H9 (cell line): ENCODE data around the gene IDH3B. TPM values are rescaled to one million over a fixed set of nuclear protein-coding genes. Genes with fewer than 3 reads are reported as not detected.

Source experiments
- DNase-seq: peaks from one replicate; pipeline ENCODE4 v3.0.0-alpha.2; 2017
- H2AFZ ChIP-seq: one replicate; pipeline ENCODE4 v1.6.1; 2013; ENCODE audit warnings: mild to moderate bottlenecking, low read length, control low read depth, moderate library complexity
- H2AK5ac ChIP-seq: 2 replicates; pipeline ENCODE4 v1.6.1; 2013; ENCODE audit warnings: low read length, control low read depth, mixed read lengths; ENCODE audit not compliant: insufficient read length
- H2BK120ac ChIP-seq: one replicate; pipeline ENCODE4 v1.6.1; 2013; ENCODE audit warnings: low read depth, mild to moderate bottlenecking, low read length, control low read depth, inconsistent platforms; ENCODE audit not compliant: poor library complexity, severe bottlenecking
- H2BK12ac ChIP-seq: 2 replicates; pipeline ENCODE4 v1.6.1; 2013; ENCODE audit warnings: low read length, control low read depth, mixed read lengths, low read depth; ENCODE audit not compliant: insufficient read length
- H2BK15ac ChIP-seq: 2 replicates; pipeline ENCODE4 v1.6.1; 2013; ENCODE audit warnings: low read depth, low read length, control low read depth
- H2BK20ac ChIP-seq: one replicate; pipeline ENCODE4 v1.6.1; 2013; ENCODE audit warnings: low read depth, mild to moderate bottlenecking, low read length, control low read depth, inconsistent platforms; ENCODE audit not compliant: poor library complexity, severe bottlenecking
- H2BK5ac ChIP-seq: 2 replicates; pipeline ENCODE4 v1.6.1; 2013; ENCODE audit warnings: low read length, control low read depth, mixed read lengths; ENCODE audit not compliant: insufficient read length
- H3K14ac ChIP-seq: 2 replicates; pipeline ENCODE4 v1.6.1; 2013; ENCODE audit warnings: low read length, control low read depth; ENCODE audit not compliant: insufficient read depth
- H3K18ac ChIP-seq: 2 replicates; pipeline ENCODE4 v1.6.1; 2013; ENCODE audit warnings: low read depth, mild to moderate bottlenecking, mixed read lengths, low read length, control low read depth; ENCODE audit not compliant: insufficient read length
- H3K23ac ChIP-seq: 2 replicates; pipeline ENCODE4 v1.6.1; 2013; ENCODE audit warnings: low read length, control low read depth, mixed read lengths, low read depth; ENCODE audit not compliant: insufficient read length
- H3K23me2 ChIP-seq: 2 replicates; pipeline ENCODE4 v1.6.1; 2013; ENCODE audit warnings: low read depth, mild to moderate bottlenecking, mixed read lengths, low read length, control low read depth; ENCODE audit not compliant: insufficient read length, poor library complexity, severe bottlenecking
- H3K27ac ChIP-seq: 2 replicates; pipeline ENCODE4 v1.5.1; 2013; ENCODE audit warnings: low read length, control low read depth, mixed read lengths, low read depth; ENCODE audit not compliant: insufficient read length
- H3K27me3 ChIP-seq: 2 replicates; pipeline ENCODE4 v1.6.1; 2013; ENCODE audit warnings: low read length, control low read depth, inconsistent platforms; ENCODE audit not compliant: insufficient read depth
- H3K4ac ChIP-seq: 2 replicates; pipeline ENCODE4 v1.6.1; 2013; ENCODE audit warnings: low read depth, mild to moderate bottlenecking, control low read depth, inconsistent platforms, low read length, moderate library complexity
- H3K4me1 ChIP-seq: 2 replicates; pipeline ENCODE4 v1.6.1; 2013; ENCODE audit warnings: low read length, control low read depth, inconsistent platforms; ENCODE audit not compliant: insufficient read depth
- H3K4me2 ChIP-seq: 2 replicates; pipeline ENCODE4 v1.6.1; 2013; ENCODE audit warnings: low read length, control low read depth, mixed read lengths; ENCODE audit not compliant: insufficient read length, insufficient read depth
- H3K56ac ChIP-seq: 2 replicates; pipeline ENCODE4 v1.6.1; 2013; ENCODE audit warnings: low read depth, mild to moderate bottlenecking, mixed read lengths, low read length, control low read depth; ENCODE audit not compliant: insufficient read length
- H3K79me1 ChIP-seq: 2 replicates; pipeline ENCODE4 v1.6.1; 2013; ENCODE audit warnings: low read depth, mild to moderate bottlenecking, moderate library complexity, low read length, control low read depth, inconsistent platforms; ENCODE audit not compliant: insufficient read depth, poor library complexity, severe bottlenecking
- H3K79me2 ChIP-seq: 2 replicates; pipeline ENCODE4 v1.6.1; 2013; ENCODE audit warnings: low read length, control low read depth, inconsistent platforms; ENCODE audit not compliant: insufficient read depth
- H3K9ac ChIP-seq: 2 replicates; pipeline ENCODE4 v1.6.1; 2013; ENCODE audit warnings: low read length, control low read depth, mixed read lengths; ENCODE audit not compliant: insufficient read length; ENCODE audit errors: extremely low read depth
- H3K9me3 ChIP-seq: one replicate; pipeline ENCODE4 v1.6.1; 2013; ENCODE audit warnings: low read depth, low read length, inconsistent platforms; ENCODE audit not compliant: control insufficient read depth
- H3T11ph ChIP-seq: one replicate; pipeline ENCODE4 v1.6.1; 2013; ENCODE audit warnings: mild to moderate bottlenecking, low read length, control low read depth, inconsistent platforms
- H4K20me1 ChIP-seq: one replicate; pipeline ENCODE4 v1.6.1; 2013; ENCODE audit not compliant: control insufficient read depth, insufficient read length, insufficient read depth
- H4K5ac ChIP-seq: 2 replicates; pipeline ENCODE4 v1.6.1; 2013; ENCODE audit warnings: low read depth, mild to moderate bottlenecking, mixed read lengths, low read length, control low read depth; ENCODE audit not compliant: insufficient read length
- H4K8ac ChIP-seq: replicated peaks from 2 replicates; pipeline ENCODE4 v1.6.1; 2013; ENCODE audit warnings: low read length, control low read depth, mixed read lengths, low read depth; ENCODE audit not compliant: insufficient read length
- H4K91ac ChIP-seq: 2 replicates; pipeline ENCODE4 v1.6.1; 2013; ENCODE audit warnings: low read depth, mild to moderate bottlenecking, moderate library complexity, mixed read lengths, low read length, control low read depth; ENCODE audit not compliant: insufficient read length
- H3K27ac Mint-ChIP-seq, 3 experiments: 2 replicates in 2 of 3; 3 replicates in 1 of 3; pipeline ENCODE4 v1.8.0; 2020 to 2021; ENCODE audit warnings: mixed read lengths in 3 of 3, mild to moderate bottlenecking in 1 of 3, moderate library complexity in 1 of 3
- H3K27me3 Mint-ChIP-seq: 2 replicates; pipeline ENCODE4 v1.8.0; 2021; ENCODE audit warnings: low read depth, mild to moderate bottlenecking, moderate library complexity, mixed read lengths
- H3K36me3 Mint-ChIP-seq, 3 experiments: 2 replicates in 2 of 3; 3 replicates in 1 of 3; pipeline ENCODE4 v1.8.0; 2020 to 2021; ENCODE audit warnings: low read depth in 3 of 3, mixed read lengths in 3 of 3; ENCODE audit not compliant: insufficient read depth in 1 of 3
- H3K4me1 Mint-ChIP-seq, 2 experiments: 2 replicates each; pipeline ENCODE4 v1.8.0; 2020; ENCODE audit warnings: mixed read lengths in 2 of 2
- H3K4me3 Mint-ChIP-seq, 2 experiments: 2 replicates in 1 of 2; 3 replicates in 1 of 2; pipeline ENCODE4 v1.8.0; 2020 to 2021; ENCODE audit warnings: mild to moderate bottlenecking in 2 of 2, mixed read lengths in 2 of 2, moderate library complexity in 1 of 2
- H3K9me3 Mint-ChIP-seq, 2 experiments: 2 replicates in 1 of 2; 3 replicates in 1 of 2; pipeline ENCODE4 v1.8.0; 2020; ENCODE audit warnings: mild to moderate bottlenecking in 2 of 2, mixed read lengths in 2 of 2, moderate library complexity in 1 of 2
- WGBS: extraction: QIAGEN DNeasy Blood & Tissue Kit; methylation state at CpG from one replicate; pipeline ENCODE4 v1.1.7; 2013; ENCODE audit warnings: missing lambda C conversion rate, low lambda C conversion rate, mixed read lengths; ENCODE audit not compliant: insufficient read length; ENCODE audit errors: extremely low coverage; 5-methylcytosine and 5-hydroxymethylcytosine counted together
- total RNA-seq: library from RNA; stranded (reverse); gene quantifications from 2 replicates; pipeline ENCODE4 v1.2.1, GENCODE V29; 2021
- TF ChIP-seq, protein P1 (sequence below): fragments of 200-600 bp; sonication (generic); conservative IDR thresholded peaks from 3 replicates; pipeline ENCODE4 v1.8.0; 2021; ENCODE audit warnings: antibody characterized with exemption, mild to moderate bottlenecking

The IDH3B gene
- total RNA-seq, 1 experiment from 2014 or later: 114 TPM

DNA sequence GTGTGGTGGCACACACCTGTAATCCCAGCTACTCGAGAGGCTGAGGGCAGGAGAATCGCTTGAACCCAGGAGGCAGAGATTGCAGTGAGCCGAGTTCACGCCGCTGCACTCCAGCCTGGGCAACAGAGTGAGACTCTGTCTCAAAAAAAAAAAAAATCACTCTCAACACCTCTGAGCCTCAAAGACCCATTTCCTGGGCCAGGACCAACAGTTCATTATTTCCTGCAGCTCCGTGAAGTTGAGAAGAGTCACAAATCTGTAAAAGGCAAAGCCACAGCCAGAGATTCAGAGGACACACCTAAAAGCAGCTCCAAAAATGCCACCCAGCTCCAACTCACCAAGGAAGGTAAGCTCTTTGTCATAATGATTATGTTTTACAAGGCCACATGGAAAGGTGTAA is 26.8 kb downstream of the IDH3B start:
- H2BK120ac ChIP-seq: no peak overlapping the region
- H4K20me1 ChIP-seq: no peaks in the 10 kb centered on the region
- H4K91ac ChIP-seq: no peak overlapping the region
- no peak overlapping the region for H3K4me2 ChIP-seq
- H2BK12ac ChIP-seq: no peak overlapping the region
- no peaks in the 10 kb centered on the region for H3K9me3 ChIP-seq
- no peak overlapping the region for H3K23ac ChIP-seq
- H3K14ac ChIP-seq: no peak overlapping the region
- H3K18ac ChIP-seq: no peak overlapping the region
- no peak overlapping the region for H2AK5ac ChIP-seq
- H2BK5ac ChIP-seq: no peak overlapping the region
- no peaks in the 10 kb centered on the region for H3K4me1 ChIP-seq
- H3K79me2 ChIP-seq: no peaks in the 10 kb centered on the region
- DNase-seq: no peak
- no peak overlapping the region for H2AFZ ChIP-seq
- no CpG with 5 or more reads among the region's 6 CpGs for WGBS
- no peak overlapping the region for H3K4me3 Mint-ChIP-seq
- H2BK20ac ChIP-seq: no peak overlapping the region
- no peak overlapping the region for H3K4ac ChIP-seq
- H3K27ac ChIP-seq: no peak overlapping the region
- H2BK15ac ChIP-seq: no peak overlapping the region
- no peak overlapping the region for H4K5ac ChIP-seq
- no peaks in the 10 kb centered on the region for H3K27me3 ChIP-seq
- H3K4me1 Mint-ChIP-seq: no peaks in the 10 kb centered on the region
- H3K36me3 Mint-ChIP-seq: no peaks in the 10 kb centered on the region
- H3K9me3 Mint-ChIP-seq: no peaks in the 10 kb centered on the region
- TF ChIP-seq, protein P1, sequence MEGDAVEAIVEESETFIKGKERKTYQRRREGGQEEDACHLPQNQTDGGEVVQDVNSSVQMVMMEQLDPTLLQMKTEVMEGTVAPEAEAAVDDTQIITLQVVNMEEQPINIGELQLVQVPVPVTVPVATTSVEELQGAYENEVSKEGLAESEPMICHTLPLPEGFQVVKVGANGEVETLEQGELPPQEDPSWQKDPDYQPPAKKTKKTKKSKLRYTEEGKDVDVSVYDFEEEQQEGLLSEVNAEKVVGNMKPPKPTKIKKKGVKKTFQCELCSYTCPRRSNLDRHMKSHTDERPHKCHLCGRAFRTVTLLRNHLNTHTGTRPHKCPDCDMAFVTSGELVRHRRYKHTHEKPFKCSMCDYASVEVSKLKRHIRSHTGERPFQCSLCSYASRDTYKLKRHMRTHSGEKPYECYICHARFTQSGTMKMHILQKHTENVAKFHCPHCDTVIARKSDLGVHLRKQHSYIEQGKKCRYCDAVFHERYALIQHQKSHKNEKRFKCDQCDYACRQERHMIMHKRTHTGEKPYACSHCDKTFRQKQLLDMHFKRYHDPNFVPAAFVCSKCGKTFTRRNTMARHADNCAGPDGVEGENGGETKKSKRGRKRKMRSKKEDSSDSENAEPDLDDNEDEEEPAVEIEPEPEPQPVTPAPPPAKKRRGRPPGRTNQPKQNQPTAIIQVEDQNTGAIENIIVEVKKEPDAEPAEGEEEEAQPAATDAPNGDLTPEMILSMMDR: no peak
- H3K27ac Mint-ChIP-seq: no peak overlapping the region
- H3K79me1 ChIP-seq: no peaks in the 10 kb centered on the region
- H3K9ac ChIP-seq: no peak overlapping the region
- H3K56ac ChIP-seq: no peak overlapping the region
- H4K8ac ChIP-seq: no peak overlapping the region
- H3K23me2 ChIP-seq: no peaks in the 10 kb centered on the region
- H3T11ph ChIP-seq: no peak overlapping the region
- peaks cover 61% of the 10 kb centered on the region for H3K27me3 Mint-ChIP-seq
